LNCAP (cell line): Measurements from ENCODE around the gene OASL.

Experiments
- CTCF ChIP-seq: fragments of 450-650 bp; IDR thresholded peaks from 2 replicates; pipeline ENCODE4 v1.5.1; 2017; ENCODE audit warnings: mild to moderate bottlenecking

The OASL gene

DNA sequence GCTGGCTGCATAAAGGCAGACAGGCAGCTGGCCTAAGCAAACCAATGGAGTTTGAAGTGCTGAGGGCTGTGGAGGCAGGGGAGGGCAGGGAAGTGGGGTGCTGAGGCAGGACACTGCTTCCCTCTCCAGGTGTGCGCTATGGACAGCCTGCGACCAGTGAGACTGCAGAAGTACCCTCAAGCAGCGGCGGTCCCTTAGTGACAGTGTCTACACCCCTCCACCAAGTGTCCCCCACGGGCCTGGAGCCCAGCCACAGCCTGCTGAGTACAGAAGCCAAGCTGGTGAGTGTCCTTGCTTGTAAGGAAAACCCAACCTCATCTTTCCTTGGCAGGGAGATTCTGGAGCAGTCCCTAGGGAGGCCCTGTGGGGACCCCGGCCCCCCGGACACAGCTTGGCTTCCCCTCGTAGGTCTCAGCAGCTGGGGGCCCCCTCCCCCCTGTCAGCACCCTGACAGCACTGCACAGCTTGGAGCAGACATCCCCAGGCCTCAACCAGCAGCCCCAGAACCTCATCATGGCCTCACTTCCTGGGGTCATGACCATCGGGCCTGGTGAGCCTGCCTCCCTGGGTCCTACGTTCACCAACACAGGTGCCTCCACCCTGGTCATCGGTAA lies 42.8 kb downstream of the OASL start:
- no peak for TF ChIP-seq CTCF

GRCh38 chr12:120994589-120995337 lies 44.3 kb downstream of the OASL start:
- no peak for TF ChIP-seq CTCF

- no peak for TF ChIP-seq CTCF
Measured at GRCh38 chr12:120994059-120994458, 45.0 kb downstream of the OASL start.

DNA sequence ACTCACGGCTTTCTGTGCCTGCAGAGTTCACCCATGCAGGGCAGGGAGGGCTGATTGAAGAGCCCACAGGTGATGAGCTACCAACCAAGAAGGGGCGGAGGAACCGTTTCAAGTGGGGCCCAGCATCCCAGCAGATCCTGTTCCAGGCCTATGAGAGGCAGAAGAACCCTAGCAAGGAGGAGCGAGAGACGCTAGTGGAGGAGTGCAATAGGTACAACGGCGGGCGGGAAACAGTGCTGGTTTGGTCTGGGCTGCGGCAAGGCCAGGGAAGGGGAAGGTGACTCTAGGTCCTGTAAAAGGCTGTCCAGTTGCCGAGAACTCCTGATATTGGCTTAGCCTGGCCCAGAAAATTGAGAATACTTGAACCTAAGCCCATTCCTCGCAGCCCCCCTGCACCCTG lies 45.5 kb downstream of the OASL start:
- no peak for TF ChIP-seq CTCF

DNA sequence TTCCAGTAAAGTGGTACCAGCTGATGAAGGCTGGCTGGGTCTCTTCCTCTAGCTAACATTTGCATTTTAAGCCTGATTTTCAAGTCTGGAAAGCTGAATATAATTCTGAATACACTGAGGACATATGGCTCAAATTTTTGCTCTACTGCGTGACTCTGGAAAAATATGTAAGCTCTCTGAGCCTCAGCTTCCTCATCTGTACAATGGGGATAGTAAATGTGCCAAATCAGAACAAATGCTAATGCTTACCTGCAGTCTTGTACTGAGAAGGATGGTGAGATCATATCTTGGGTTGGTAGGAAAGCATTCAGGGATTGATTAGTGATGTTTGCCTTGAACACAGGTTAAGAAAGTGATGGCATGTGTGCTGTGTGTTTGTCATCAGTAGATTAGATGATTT lies 46.1 kb downstream of the OASL start:
- no peak for TF ChIP-seq CTCF

DNA sequence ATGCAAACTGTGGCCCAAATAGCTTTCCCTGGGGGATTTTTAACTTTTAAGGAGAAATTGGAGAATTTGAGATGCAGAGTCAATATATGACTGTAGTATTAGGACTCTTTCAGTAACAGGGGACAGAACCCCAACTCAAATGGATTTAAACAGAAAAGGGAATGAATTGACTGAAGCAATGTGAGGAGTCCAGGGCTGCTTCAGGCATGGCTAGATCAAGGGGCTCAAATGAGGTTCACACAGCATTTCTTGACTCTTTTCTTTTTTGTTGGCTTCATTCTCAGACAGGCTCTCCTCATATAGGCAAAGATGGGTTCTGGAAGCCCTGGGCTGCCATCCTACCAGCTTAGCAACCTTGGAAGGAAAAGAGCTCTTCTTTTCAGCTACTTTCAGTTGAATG lies 47.1 kb downstream of the OASL start:
- no peak for TF ChIP-seq CTCF

DNA sequence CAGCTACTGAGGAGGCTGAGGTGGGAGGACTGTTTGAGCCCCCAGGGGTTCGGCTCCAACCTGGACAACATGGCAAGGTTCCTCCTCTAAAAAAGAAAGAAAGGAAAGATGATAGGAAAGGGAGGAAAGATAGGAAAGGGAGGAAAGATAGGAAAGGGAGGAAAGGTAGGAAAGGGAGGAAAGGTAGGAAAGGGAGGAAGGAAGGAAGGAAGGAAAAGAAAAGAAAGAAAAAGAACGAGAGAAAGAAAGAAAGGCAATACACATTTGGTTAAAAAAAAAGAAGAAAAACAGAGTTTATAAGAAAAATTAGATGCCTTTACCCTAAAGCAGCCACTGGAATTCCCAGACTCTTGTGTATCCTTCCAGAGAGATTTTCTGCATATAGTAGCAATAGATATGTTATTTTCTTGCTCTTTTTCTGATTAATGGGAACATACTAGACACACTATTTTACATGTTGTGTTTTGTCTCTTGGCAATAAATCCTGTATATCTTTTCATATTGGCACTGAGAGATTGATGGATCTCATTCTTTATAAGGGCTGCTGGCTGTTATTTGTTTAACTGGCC lies 48.5 kb downstream of the OASL start:
- TF ChIP-seq CTCF = no peak
